Measurements from ENCODE around the gene EVC2. TPM values are rescaled to one million over a fixed set of nuclear protein-coding genes. Genes with fewer than 3 reads are reported as not detected.

Gene EVC2
- total RNA-seq, 1 experiment from 2014 or later = 3.2 TPM

DNA sequence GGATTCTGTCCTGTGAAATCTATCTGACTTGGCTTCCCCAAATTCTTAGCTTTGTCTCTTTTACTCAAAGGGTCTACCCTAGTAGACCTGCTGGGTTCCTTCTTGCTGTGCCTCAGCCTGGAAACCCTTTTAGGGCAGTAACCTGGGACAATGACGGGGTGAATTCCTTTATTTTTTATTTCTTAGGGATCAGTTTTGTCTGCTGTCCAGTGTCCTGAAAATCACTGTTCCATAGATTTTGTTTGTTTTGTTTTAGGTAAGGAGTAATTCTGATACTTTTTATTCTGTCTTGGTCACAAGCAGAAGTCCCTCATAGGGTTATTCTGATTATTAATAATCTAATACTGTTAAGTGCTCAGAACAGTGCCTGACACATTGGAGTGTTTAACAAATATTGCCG is 118.9 kb downstream of the EVC2 start:
- TF ChIP-seq, protein P1, sequence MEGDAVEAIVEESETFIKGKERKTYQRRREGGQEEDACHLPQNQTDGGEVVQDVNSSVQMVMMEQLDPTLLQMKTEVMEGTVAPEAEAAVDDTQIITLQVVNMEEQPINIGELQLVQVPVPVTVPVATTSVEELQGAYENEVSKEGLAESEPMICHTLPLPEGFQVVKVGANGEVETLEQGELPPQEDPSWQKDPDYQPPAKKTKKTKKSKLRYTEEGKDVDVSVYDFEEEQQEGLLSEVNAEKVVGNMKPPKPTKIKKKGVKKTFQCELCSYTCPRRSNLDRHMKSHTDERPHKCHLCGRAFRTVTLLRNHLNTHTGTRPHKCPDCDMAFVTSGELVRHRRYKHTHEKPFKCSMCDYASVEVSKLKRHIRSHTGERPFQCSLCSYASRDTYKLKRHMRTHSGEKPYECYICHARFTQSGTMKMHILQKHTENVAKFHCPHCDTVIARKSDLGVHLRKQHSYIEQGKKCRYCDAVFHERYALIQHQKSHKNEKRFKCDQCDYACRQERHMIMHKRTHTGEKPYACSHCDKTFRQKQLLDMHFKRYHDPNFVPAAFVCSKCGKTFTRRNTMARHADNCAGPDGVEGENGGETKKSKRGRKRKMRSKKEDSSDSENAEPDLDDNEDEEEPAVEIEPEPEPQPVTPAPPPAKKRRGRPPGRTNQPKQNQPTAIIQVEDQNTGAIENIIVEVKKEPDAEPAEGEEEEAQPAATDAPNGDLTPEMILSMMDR (conservative IDR thresholded peaks at IDR 0.05; ENCODE audit: low read depth, low read length) = no peak
- TF ChIP-seq EZH2 (IDR thresholded peaks at IDR 0.05; ENCODE audit: low read length, unreplicated experiment) = no peak
- TF ChIP-seq EZH2phosphoT487 (IDR thresholded peaks at IDR 0.05; ENCODE audit: borderline replicate concordance, low read length) = no peak
- ChIA-PET CTCF (no interaction called here), POLR2A (ENCODE audit: unreplicated experiment) (no interaction called here)
- no TSS peak for BruUV-seq (replicated peaks)
- Histone ChIP-seq H3K27ac (ENCODE audit: low read length) (no peak overlapping the region), H4K20me1 (ENCODE audit: low read length) (no peaks in the 10 kb centered on the region), H3K36me3 (ENCODE audit: low read depth, low read length) (no peaks in the 10 kb centered on the region), H3K9me3 (ENCODE audit: low read length) (no peaks in the 10 kb centered on the region), H3K4me1 (ENCODE audit: insufficient read depth, low read length) (no peaks in the 10 kb centered on the region), H2AFZ (ENCODE audit: low read length) (no peak overlapping the region), H3K9ac (ENCODE audit: low read length) (no peak overlapping the region), H3K27me3 (ENCODE audit: low read length) (no peaks in the 10 kb centered on the region), H3K9me2 (replicated peaks; ENCODE audit: low read length) (no peaks in the 10 kb centered on the region), H3K4me2 (ENCODE audit: low read length) (no peak overlapping the region), H3K4me3 (ENCODE audit: low read length) (no peak overlapping the region), H3F3A (ENCODE audit: low read length, unreplicated experiment) (no peaks in the 10 kb centered on the region), H3K79me2 (ENCODE audit: low read length) (no peaks in the 10 kb centered on the region)
- DNase-seq (no peak), ATAC-seq (no peak)
- intact Hi-C loops (cut with micrococcal nuclease) = no loop called here

DNA sequence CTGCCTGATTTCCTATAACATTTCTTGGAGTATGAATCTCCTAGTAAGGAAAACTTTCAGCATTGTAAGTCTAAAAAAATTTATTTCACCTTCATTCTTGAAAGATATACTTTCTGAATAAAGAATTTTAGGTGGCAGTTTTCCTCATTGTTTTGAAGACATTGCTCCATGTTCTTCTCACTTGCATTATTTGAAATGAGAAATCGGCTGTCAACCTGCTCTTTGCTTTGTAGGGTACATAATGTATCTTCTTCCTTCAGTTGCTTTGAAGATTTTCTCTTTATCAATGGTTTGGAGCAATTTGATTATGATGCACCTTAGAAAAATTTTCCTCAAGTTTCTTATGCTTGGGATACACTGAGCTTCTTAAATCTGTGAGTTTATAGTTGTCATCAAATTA is 120.3 kb downstream of the EVC2 start:
- CTCF ChIA-PET = no interaction called here
- TF ChIP-seq, protein P1 (conservative IDR thresholded peaks at IDR 0.05; ENCODE audit: low read depth, low read length) = no peak
- TF ChIP-seq EZH2 (IDR thresholded peaks at IDR 0.05; ENCODE audit: low read length, unreplicated experiment) (no peak), EZH2phosphoT487 (IDR thresholded peaks at IDR 0.05; ENCODE audit: borderline replicate concordance, low read length) (no peak)

DNA sequence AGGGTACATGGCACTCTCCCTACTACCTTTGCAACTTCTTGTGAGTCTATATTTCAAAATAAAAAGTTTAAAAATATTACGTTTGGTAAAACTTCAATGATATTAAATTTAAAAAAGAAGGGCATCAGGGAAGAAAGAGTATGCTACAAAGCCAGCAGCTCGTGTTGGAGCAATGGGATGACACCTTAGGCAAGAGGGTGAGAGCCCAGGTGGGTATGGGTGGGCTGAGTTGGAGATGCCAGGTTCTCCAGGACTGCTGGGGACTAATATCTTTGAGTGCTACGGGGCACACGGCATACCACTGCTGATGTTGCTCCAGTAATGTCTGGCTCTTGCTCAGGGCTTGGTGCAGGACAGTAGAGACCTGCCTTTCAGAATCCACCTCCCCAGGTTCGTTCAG is 132.4 kb downstream of the EVC2 start:
- intact Hi-C loops (cut with micrococcal nuclease) = no loop called here
- Histone ChIP-seq H2AFZ (ENCODE audit: low read length) (no peak overlapping the region), H3K36me3 (ENCODE audit: low read depth, low read length) (no peaks in the 10 kb centered on the region), H3K4me2 (ENCODE audit: low read length) (no peak overlapping the region), H4K20me1 (ENCODE audit: low read length) (no peaks in the 10 kb centered on the region), H3K9me2 (replicated peaks; ENCODE audit: low read length) (no peaks in the 10 kb centered on the region), H3K4me1 (ENCODE audit: insufficient read depth, low read length) (no peaks in the 10 kb centered on the region), H3K4me3 (ENCODE audit: low read length) (no peak overlapping the region), H3K27me3 (ENCODE audit: low read length) (no peaks in the 10 kb centered on the region), H3F3A (ENCODE audit: low read length, unreplicated experiment) (no peaks in the 10 kb centered on the region), H3K79me2 (ENCODE audit: low read length) (no peaks in the 10 kb centered on the region), H3K9me3 (ENCODE audit: low read length) (no peaks in the 10 kb centered on the region), H3K9ac (ENCODE audit: low read length) (no peak overlapping the region), H3K27ac (ENCODE audit: low read length) (no peak overlapping the region)
- ChIA-PET POLR2A (ENCODE audit: unreplicated experiment) (no interaction called here), CTCF (no interaction called here)
- no peak for DNase-seq
- TF ChIP-seq, protein P1 (conservative IDR thresholded peaks at IDR 0.05; ENCODE audit: low read depth, low read length) = no peak
- TF ChIP-seq EZH2phosphoT487 (IDR thresholded peaks at IDR 0.05; ENCODE audit: borderline replicate concordance, low read length) (no peak), EZH2 (IDR thresholded peaks at IDR 0.05; ENCODE audit: low read length, unreplicated experiment) (no peak)
- BruUV-seq (replicated peaks) = no TSS peak
- no peak for ATAC-seq

More for the DNA sequence above, 120.3 kb downstream of the EVC2 start:
- no peaks in the 10 kb centered on the region for H3K4me1 ChIP-seq (ENCODE audit: insufficient read depth, low read length)
- no peaks in the 10 kb centered on the region for H3K79me2 ChIP-seq (ENCODE audit: low read length)
- no peaks in the 10 kb centered on the region for H3K9me2 ChIP-seq (replicated peaks; ENCODE audit: low read length)
- ATAC-seq = no peak
- BruUV-seq (replicated peaks) = no TSS peak
- H3K9me3 ChIP-seq (ENCODE audit: low read length) = no peaks in the 10 kb centered on the region
- H3K9ac ChIP-seq (ENCODE audit: low read length) = no peak overlapping the region
- H3F3A ChIP-seq (ENCODE audit: low read length, unreplicated experiment) = no peaks in the 10 kb centered on the region
- no peak overlapping the region for H3K4me3 ChIP-seq (ENCODE audit: low read length)
- H3K27ac ChIP-seq (ENCODE audit: low read length) = no peak overlapping the region
- H2AFZ ChIP-seq (ENCODE audit: low read length) = no peak overlapping the region
- no peaks in the 10 kb centered on the region; the same call in 1 of the 2 replicates for H3K36me3 ChIP-seq (ENCODE audit: low read depth, low read length)
- no peak overlapping the region for H3K4me2 ChIP-seq (ENCODE audit: low read length)
- H3K27me3 ChIP-seq (ENCODE audit: low read length) = no peaks in the 10 kb centered on the region
- intact Hi-C loops (cut with micrococcal nuclease) = no loop called here
- no peak for DNase-seq
- H4K20me1 ChIP-seq (ENCODE audit: low read length) = no peaks in the 10 kb centered on the region
- POLR2A ChIA-PET (ENCODE audit: unreplicated experiment) = no interaction called here

Data from PC-3 (cell line).